Erythroblast (primary cell): ENCODE measurements around the gene CACTIN.

Experiments used
- GATA1 ChIP-seq: IDR thresholded peaks from 2 replicates; pipeline ENCODE4 v1.6.1; 2011; ENCODE audit warnings: low read depth, mild to moderate bottlenecking, control low read depth, low read length, moderate library complexity
- POLR2A ChIP-seq: IDR thresholded peaks from 2 replicates; pipeline ENCODE4 v1.6.1; 2011; ENCODE audit warnings: mild to moderate bottlenecking, low read length

DNA sequence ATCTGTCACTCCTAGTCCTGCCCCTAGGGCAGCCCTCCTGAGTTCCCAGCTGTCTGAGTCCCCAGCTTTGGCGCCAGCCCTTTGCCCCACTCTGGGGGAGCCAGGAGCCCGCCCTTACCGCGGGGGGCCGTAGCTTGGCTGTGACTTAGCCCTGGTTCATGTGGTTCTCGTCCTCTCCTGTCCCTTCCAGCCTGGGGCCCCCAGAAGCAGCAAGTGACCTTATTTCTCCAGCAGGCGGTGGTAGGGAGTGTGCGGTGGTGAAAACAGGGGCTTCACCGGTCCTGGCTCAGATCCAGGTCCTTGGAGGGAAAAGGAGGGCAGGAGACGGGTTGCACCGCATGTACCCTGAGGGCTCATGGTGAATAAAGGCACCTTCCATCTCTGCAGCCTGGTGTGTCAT is 33.4 kb downstream of the CACTIN start:
- TF ChIP-seq POLR2A (no peak), GATA1 (no peak)
